ENCODE data around the gene ADAMTSL2.

ADAMTSL2 gene

DNA sequence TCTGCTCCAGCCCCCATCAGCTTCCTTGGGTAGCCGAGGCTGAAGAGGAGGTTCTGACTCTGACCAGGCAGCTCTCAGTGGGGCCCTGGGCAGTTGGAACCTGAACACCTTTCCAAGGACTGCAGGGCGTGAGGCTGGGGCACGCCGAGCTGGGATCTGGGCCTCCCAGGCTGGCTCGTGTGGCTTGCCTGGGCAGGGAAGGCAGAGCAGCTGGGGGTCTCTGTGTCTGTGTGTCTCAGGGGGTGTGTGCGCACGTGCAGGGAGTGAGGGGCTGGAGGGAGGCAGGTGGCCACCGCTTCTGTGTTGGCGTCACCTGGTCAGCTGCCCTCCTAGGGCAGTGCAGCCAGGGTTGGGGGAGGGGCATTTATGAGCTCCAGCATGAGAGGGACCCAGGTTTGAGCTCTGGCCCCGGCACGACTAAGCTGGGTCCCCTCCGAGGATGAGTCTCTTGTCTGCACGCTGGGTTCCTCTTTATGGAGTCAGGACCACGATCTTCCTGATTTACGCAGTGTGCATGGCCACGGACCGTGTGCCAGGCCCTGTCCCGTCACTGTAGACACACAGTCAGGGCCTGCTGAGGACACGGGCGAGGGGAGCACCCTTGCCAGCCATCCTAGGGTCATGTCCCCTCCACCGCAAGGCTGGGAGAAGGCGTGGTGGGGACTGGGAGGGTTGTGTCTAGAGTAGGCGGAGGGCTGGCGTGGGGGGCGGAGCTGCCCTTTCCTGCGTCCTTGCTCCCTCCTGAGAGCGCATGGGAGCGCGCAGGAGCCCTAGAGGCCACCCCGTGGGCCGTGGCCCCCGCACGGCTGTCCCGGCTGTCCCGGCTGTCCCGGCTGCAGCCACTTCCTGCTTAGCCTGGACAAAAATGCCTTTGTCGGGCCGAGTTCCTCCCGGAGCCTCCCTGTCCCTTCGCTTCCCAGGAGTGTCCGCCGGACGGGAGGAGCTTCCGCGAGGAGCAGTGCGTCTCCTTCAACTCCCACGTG is 4.6 kb downstream of the ADAMTSL2 start:
- Histone ChIP-seq H3K4me1 (ENCODE audit: control insufficient read depth, insufficient read depth, low read length) (peaks cover 13% of the 10 kb centered on the region; the same call in 1 of the 2 replicates), H3K27me3 (ENCODE audit: control insufficient read depth, insufficient read depth, low read length) (peaks cover 11% of the 10 kb centered on the region), H3K36me3 (ENCODE audit: control insufficient read depth, insufficient read depth, low read length) (no peaks in the 10 kb centered on the region), H3K27ac (ENCODE audit: low read depth, low read length) (no peak overlapping the region), H3K4me3 (ENCODE audit: low read depth, low read length) (no peak overlapping the region), H3K9me3 (ENCODE audit: control insufficient read depth, insufficient read depth, low read length) (no peaks in the 10 kb centered on the region), H3K9ac (ENCODE audit: low read depth, low read length) (no peak overlapping the region)

DNA sequence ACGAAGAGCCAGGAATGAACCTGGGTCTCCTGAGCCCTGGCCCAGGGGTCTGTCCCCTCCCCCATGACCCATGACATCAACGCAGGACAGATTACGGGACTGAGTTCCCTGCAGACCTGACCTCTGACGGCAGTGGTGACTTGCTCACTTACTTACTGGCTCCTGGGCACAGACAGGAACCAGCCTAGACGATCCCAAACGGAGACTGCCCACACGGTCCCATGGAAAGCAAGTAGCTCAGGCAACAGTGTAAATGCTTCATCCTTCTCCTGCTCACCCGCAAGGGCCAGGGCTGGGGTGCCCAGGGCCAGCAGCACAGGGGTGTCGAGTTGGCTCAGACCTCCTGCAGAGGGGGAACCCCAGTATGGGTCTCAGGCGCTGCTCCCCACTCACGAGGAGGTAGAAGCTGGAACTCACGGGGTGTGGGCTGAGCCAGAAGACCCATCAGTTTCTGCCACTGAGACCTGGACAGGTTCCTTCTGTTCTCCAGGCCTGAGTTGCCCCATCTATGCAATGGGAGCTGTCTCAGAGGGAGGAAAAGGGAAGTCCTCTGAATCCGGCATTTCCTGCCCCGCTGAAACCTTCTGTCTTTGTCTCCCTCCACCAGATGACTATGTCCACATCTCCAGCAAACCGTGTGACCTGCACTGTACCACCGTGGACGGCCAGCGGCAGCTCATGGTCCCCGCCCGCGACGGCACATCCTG is 5.6 kb downstream of the ADAMTSL2 start:
- Histone ChIP-seq H3K4me3 (ENCODE audit: low read depth, low read length) (no peak overlapping the region), H3K9ac (ENCODE audit: low read depth, low read length) (no peak overlapping the region), H3K36me3 (ENCODE audit: control insufficient read depth, insufficient read depth, low read length) (no peaks in the 10 kb centered on the region), H3K27me3 (ENCODE audit: control insufficient read depth, insufficient read depth, low read length) (peaks cover 6% of the 10 kb centered on the region), H3K9me3 (ENCODE audit: control insufficient read depth, insufficient read depth, low read length) (no peaks in the 10 kb centered on the region), H3K27ac (ENCODE audit: low read depth, low read length) (no peak overlapping the region), H3K4me1 (ENCODE audit: control insufficient read depth, insufficient read depth, low read length) (peaks cover 8% of the 10 kb centered on the region; the same call in 1 of the 2 replicates)

DNA sequence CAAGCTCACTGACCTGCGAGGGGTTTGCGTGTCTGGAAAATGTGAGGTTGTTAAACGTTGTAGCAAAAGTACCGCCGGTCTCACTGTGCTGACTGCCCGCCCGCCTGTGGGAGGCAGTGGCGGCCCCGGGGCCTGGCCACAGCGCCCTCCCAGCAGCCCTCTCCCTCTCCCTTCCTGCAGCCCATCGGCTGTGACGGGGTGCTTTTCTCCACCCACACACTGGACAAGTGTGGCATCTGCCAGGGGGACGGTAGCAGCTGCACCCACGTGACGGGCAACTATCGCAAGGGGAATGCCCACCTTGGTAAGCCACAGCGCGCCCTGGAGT is 6.2 kb downstream of the ADAMTSL2 start:
- H3K4me3 ChIP-seq (ENCODE audit: low read depth, low read length), result no peak overlapping the region
- peaks cover 1% of the 10 kb centered on the region for H3K27me3 ChIP-seq (ENCODE audit: control insufficient read depth, insufficient read depth, low read length)
- peaks cover 8% of the 10 kb centered on the region; the same call in 1 of the 2 replicates for H3K4me1 ChIP-seq (ENCODE audit: control insufficient read depth, insufficient read depth, low read length)
- no peaks in the 10 kb centered on the region for H3K36me3 ChIP-seq (ENCODE audit: control insufficient read depth, insufficient read depth, low read length)
- H3K9me3 ChIP-seq (ENCODE audit: control insufficient read depth, insufficient read depth, low read length), result no peaks in the 10 kb centered on the region
- no peak overlapping the region for H3K27ac ChIP-seq (ENCODE audit: low read depth, low read length)
- no peak overlapping the region for H3K9ac ChIP-seq (ENCODE audit: low read depth, low read length)

DNA sequence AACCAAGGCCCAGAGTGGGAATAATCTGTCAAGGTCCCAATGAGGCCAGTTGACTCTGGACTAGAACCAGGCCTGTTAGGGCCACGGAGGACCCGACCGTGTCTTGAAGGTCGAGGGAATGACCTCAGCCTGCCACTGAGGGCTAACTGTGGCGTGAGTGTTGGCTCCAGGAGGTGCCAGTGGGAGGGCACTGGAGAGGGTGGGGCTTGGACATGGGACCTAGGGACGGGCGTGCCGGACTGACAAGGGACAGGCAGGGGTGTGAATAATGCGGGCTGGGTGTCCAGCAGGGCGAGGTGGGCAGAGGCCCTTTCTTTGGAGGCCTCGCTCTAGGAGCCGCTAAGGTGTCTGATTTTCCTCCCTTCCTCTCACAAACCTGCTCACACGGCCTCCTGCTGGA is 7.5 kb downstream of the ADAMTSL2 start:
- Histone ChIP-seq H3K4me3 (ENCODE audit: low read depth, low read length) (no peak overlapping the region), H3K36me3 (ENCODE audit: control insufficient read depth, insufficient read depth, low read length) (no peaks in the 10 kb centered on the region), H3K27ac (ENCODE audit: low read depth, low read length) (no peak overlapping the region), H3K9me3 (ENCODE audit: control insufficient read depth, insufficient read depth, low read length) (no peaks in the 10 kb centered on the region), H3K4me1 (ENCODE audit: control insufficient read depth, insufficient read depth, low read length) (peaks cover 8% of the 10 kb centered on the region; the same call in 1 of the 2 replicates), H3K27me3 (ENCODE audit: control insufficient read depth, insufficient read depth, low read length) (no peaks in the 10 kb centered on the region), H3K9ac (ENCODE audit: low read depth, low read length) (no peak overlapping the region)

DNA sequence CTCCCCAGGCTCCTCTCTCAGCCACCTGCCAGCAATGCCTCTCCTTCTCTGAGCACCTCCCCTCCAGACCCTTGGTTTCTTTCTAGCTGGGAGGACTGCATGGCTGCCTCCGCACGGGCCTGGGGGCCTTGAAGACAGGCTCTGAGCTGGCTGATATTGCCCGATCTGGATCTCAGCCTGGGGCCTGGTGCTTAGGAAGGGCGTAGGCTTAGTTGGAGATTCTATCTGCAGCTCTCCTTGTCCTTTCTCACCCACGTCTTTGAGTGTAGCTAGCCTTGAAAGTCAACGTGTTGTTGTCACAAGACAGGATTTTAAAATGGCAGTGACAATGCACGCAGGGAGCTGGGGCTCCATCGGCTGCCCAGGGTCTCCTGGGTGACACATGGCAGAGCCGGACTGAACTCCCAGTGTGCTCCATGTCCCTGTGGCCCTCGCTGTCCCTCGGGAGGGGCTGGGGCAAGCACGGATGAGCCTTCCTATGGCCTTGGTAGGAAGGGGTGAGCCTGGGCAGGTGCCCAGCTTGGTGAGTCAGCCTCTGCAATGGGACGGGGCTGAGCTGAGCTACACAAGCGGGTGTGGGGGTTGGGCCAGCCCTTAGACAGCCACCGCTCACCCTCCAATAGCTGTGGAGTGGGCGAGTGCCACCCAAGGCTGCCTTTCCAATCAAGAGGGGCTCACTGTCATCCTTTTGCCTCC is 9.4 kb downstream of the ADAMTSL2 start:
- no peaks in the 10 kb centered on the region for H3K27me3 ChIP-seq (ENCODE audit: control insufficient read depth, insufficient read depth, low read length)
- H3K36me3 ChIP-seq (ENCODE audit: control insufficient read depth, insufficient read depth, low read length), result no peaks in the 10 kb centered on the region
- no peak overlapping the region for H3K27ac ChIP-seq (ENCODE audit: low read depth, low read length)
- no peak overlapping the region for H3K9ac ChIP-seq (ENCODE audit: low read depth, low read length)
- H3K4me1 ChIP-seq (ENCODE audit: control insufficient read depth, insufficient read depth, low read length), result peaks cover 8% of the 10 kb centered on the region; the same call in 1 of the 2 replicates
- no peak overlapping the region for H3K4me3 ChIP-seq (ENCODE audit: low read depth, low read length)
- H3K9me3 ChIP-seq (ENCODE audit: control insufficient read depth, insufficient read depth, low read length), result no peaks in the 10 kb centered on the region

DNA sequence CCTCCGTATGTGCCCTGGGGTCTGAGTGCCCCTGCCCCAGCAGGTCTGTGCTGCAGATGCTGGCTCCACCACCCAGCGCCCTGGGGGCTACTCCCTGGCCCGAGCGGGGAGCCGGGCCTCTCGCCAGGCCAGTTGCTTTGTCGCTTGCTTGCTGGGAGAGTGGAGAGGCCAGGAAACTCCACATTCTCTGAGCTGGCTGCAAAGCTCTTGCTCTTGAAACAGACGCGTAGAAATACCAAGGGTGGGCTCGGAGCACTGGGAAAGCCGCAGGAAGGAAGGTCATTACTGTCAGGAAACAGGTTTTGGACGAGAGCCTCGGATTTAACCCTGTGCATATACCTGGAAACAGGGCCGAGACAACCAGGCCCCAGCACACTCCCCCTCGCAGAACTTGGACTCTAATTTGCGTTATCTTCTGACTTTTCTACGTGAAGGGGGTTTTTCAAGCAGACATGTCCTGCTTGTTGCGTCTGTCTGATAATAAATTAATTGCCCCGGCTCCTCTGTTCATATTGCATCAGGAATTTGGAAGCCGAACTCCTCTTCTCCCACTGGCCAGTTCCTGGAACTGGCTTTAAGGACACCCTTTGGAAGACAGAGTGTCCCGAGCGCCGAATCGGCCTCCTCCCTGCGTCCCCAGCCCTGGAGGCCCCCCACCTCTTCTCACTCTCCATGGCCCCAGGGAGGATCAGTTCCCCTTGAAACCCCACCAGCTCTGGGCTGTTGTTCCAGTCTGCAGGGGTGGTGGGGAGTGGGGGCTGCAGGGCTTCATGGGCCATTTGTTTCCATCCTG is 11.2 kb downstream of the ADAMTSL2 start:
- Histone ChIP-seq H3K4me1 (ENCODE audit: control insufficient read depth, insufficient read depth, low read length) (no peaks in the 10 kb centered on the region), H3K4me3 (ENCODE audit: low read depth, low read length) (no peak overlapping the region), H3K27ac (ENCODE audit: low read depth, low read length) (no peak overlapping the region), H3K36me3 (ENCODE audit: control insufficient read depth, insufficient read depth, low read length) (no peaks in the 10 kb centered on the region), H3K9me3 (ENCODE audit: control insufficient read depth, insufficient read depth, low read length) (no peaks in the 10 kb centered on the region), H3K27me3 (ENCODE audit: control insufficient read depth, insufficient read depth, low read length) (no peaks in the 10 kb centered on the region), H3K9ac (ENCODE audit: low read depth, low read length) (no peak overlapping the region)

DNA sequence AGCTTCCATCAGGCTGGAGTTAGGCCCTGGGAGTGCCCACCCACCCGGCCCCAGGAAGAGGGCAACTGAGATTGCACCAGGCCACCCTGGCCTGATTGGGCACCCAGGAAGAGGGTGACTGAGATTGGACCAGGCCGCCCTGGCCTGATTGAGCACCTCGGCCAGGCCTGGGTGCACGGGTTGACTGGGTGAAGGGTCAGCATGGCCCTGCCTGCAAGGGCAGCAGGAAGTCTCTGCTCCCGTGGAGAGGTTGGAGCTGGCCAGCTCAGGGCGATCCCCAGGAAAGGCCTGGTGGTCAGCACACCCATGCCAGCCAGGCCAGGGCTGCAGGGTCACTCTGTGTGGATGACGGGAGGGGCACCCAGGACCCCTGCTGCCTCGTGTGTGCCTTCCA is 11.8 kb downstream of the ADAMTSL2 start:
- Histone ChIP-seq H3K9me3 (ENCODE audit: control insufficient read depth, insufficient read depth, low read length) (no peaks in the 10 kb centered on the region), H3K27me3 (ENCODE audit: control insufficient read depth, insufficient read depth, low read length) (no peaks in the 10 kb centered on the region), H3K27ac (ENCODE audit: low read depth, low read length) (no peak overlapping the region), H3K4me1 (ENCODE audit: control insufficient read depth, insufficient read depth, low read length) (no peaks in the 10 kb centered on the region), H3K4me3 (ENCODE audit: low read depth, low read length) (no peak overlapping the region), H3K9ac (ENCODE audit: low read depth, low read length) (no peak overlapping the region), H3K36me3 (ENCODE audit: control insufficient read depth, insufficient read depth, low read length) (no peaks in the 10 kb centered on the region)

DNA sequence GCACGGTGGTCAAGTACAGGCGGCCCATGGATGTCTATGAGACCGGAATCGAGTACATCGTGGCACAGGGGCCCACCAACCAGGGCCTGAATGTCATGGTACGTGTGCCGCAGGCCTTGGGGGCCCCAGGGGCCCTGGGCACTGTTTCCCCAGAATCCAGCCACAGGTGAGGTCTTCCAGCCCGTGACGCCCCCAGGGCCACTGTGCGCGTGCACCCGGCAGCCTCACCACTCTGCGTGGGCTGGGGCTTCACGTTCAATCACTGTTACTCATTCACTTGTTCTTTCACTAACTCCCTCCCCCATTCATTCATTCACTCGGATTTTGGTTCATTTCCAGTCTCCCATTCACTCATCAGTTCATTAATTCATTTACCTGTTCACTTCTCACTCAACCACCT is 12.6 kb downstream of the ADAMTSL2 start:
- Histone ChIP-seq H3K27me3 (ENCODE audit: control insufficient read depth, insufficient read depth, low read length) (no peaks in the 10 kb centered on the region), H3K27ac (ENCODE audit: low read depth, low read length) (no peak overlapping the region), H3K9me3 (ENCODE audit: control insufficient read depth, insufficient read depth, low read length) (no peaks in the 10 kb centered on the region)

DNA sequence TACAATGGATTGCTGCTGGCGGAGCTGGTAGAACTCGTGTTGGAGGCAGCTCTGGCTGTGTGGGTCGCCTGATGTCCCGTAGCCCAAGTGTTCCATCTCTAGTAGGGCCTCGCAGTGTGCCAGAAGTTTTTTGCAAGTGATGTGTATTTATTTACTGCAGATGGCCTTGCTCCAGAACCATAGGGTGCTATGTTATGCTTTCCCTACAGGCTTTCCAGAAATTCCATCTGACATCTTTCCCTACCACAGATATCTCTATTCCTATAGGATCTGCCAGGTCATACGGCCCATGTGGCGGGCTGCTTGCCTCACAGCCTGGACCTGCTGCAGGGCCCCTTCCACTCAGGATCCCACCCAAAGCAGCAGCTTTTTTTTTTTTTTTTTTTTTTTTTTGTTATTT is 16.9 kb downstream of the ADAMTSL2 start:
- Histone ChIP-seq H3K4me3 (ENCODE audit: low read depth, low read length) (no peak overlapping the region), H3K9ac (ENCODE audit: low read depth, low read length) (no peak overlapping the region), H3K27ac (ENCODE audit: low read depth, low read length) (no peak overlapping the region), H3K4me1 (ENCODE audit: control insufficient read depth, insufficient read depth, low read length) (no peaks in the 10 kb centered on the region), H3K36me3 (ENCODE audit: control insufficient read depth, insufficient read depth, low read length) (no peaks in the 10 kb centered on the region), H3K27me3 (ENCODE audit: control insufficient read depth, insufficient read depth, low read length) (no peaks in the 10 kb centered on the region), H3K9me3 (ENCODE audit: control insufficient read depth, insufficient read depth, low read length) (no peaks in the 10 kb centered on the region)

More for the DNA sequence above, 12.6 kb downstream of the ADAMTSL2 start:
- no peaks in the 10 kb centered on the region for H3K4me1 ChIP-seq (ENCODE audit: control insufficient read depth, insufficient read depth, low read length)
- no peak overlapping the region for H3K4me3 ChIP-seq (ENCODE audit: low read depth, low read length)
- H3K36me3 ChIP-seq (ENCODE audit: control insufficient read depth, insufficient read depth, low read length), result no peaks in the 10 kb centered on the region
- no peak overlapping the region for H3K9ac ChIP-seq (ENCODE audit: low read depth, low read length)

DNA sequence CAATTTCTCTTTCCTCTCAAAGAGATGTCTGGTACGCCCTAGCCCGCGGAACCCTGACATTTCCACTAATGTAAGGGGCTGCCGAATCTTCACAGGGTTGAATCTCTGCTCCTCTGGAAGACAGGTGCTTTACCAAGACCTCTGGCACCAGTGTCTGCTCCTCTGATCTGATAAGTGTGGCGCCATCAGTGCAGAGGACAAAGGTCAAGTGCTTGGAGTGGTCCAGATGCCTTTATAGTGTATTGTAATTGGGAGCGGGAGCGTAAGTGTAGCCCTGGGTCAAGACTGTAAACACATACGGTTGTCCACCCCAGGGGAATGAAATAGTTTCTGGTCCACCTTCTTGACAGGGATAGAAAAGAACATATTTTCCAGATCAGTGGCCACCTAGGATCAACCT is 17.7 kb downstream of the ADAMTSL2 start:
- no peaks in the 10 kb centered on the region for H3K27me3 ChIP-seq (ENCODE audit: control insufficient read depth, insufficient read depth, low read length)
- no peak overlapping the region for H3K4me3 ChIP-seq (ENCODE audit: low read depth, low read length)
- no peak overlapping the region for H3K27ac ChIP-seq (ENCODE audit: low read depth, low read length)
- H3K4me1 ChIP-seq (ENCODE audit: control insufficient read depth, insufficient read depth, low read length), result no peaks in the 10 kb centered on the region
- no peak overlapping the region for H3K9ac ChIP-seq (ENCODE audit: low read depth, low read length)
- H3K9me3 ChIP-seq (ENCODE audit: control insufficient read depth, insufficient read depth, low read length), result no peaks in the 10 kb centered on the region
- H3K36me3 ChIP-seq (ENCODE audit: control insufficient read depth, insufficient read depth, low read length), result no peaks in the 10 kb centered on the region

All from HUES48 (cell line).